OCI-LY1 (cell line): ENCODE data around the gene DNAJB8.

Experiments used
- H2AFZ ChIP-seq: fragments of 200-600 bp; sonication (generic), shearing (Covaris generic); 2 replicates; pipeline ENCODE4 v1.6.0; 2014; ENCODE audit warnings: antibody characterized with exemption, mild to moderate bottlenecking, low read length
- H3F3A ChIP-seq: fragments of 200-600 bp; sonication (generic), shearing (Covaris generic); 2 replicates; pipeline ENCODE4 v1.6.0; 2014; ENCODE audit warnings: mild to moderate bottlenecking, antibody characterized with exemption, low read length, moderate library complexity; ENCODE audit not compliant: insufficient read depth
- H3K27ac ChIP-seq: fragments of 200-600 bp; sonication (generic); 2 replicates; pipeline ENCODE4 v1.5.1; 2014; ENCODE audit warnings: low read length, mixed run types, mild to moderate bottlenecking, low read depth; ENCODE audit not compliant: poor library complexity, severe bottlenecking
- H3K27me3 ChIP-seq: fragments of 200-600 bp; sonication (generic); 2 replicates; pipeline ENCODE4 v1.6.0; 2014; ENCODE audit warnings: antibody characterized with exemption, mild to moderate bottlenecking, low read length, moderate library complexity; ENCODE audit not compliant: insufficient read depth
- H3K36me3 ChIP-seq: fragments of 200-600 bp; sonication (generic); 2 replicates; pipeline ENCODE4 v1.6.1; 2014; ENCODE audit warnings: mild to moderate bottlenecking, antibody characterized with exemption, low read length, moderate library complexity, mixed read lengths; ENCODE audit not compliant: insufficient read depth
- H3K4me1 ChIP-seq: fragments of 200-600 bp; sonication (generic); 2 replicates; pipeline ENCODE4 v1.5.1; 2014; ENCODE audit warnings: mild to moderate bottlenecking, low read length, moderate library complexity; ENCODE audit not compliant: insufficient read depth, severe bottlenecking
- H3K4me2 ChIP-seq: fragments of 200-600 bp; sonication (generic), shearing (Covaris generic); 2 replicates; pipeline ENCODE4 v1.6.1; 2014; ENCODE audit warnings: low read length
- H3K4me3 ChIP-seq: fragments of 200-600 bp; sonication (generic); 2 replicates; pipeline ENCODE4 v1.5.1; 2014; ENCODE audit warnings: low read length, low read depth, mild to moderate bottlenecking, mixed read lengths; ENCODE audit not compliant: poor library complexity, severe bottlenecking
- H3K79me2 ChIP-seq: fragments of 200-600 bp; shearing (Covaris generic); 2 replicates; pipeline ENCODE4 v1.6.1; 2016; ENCODE audit warnings: mixed run types, low read length, mixed read lengths; ENCODE audit not compliant: insufficient read depth
- H3K9ac ChIP-seq: fragments of 200-600 bp; sonication (generic), shearing (Covaris generic); 2 replicates; pipeline ENCODE4 v1.6.1; 2014; ENCODE audit warnings: mild to moderate bottlenecking, low read length, mixed read lengths
- H3K9me2 ChIP-seq: fragments of 200-600 bp; sonication (generic), shearing (Covaris generic); 2 replicates; pipeline ENCODE4 v1.6.1; 2014; ENCODE audit warnings: low read depth, mild to moderate bottlenecking, low read length, mixed read lengths
- H3K9me3 ChIP-seq: fragments of 200-600 bp; shearing (Covaris generic); 2 replicates; pipeline ENCODE4 v1.6.1; 2014; ENCODE audit warnings: low read length, mixed read lengths
- H4K20me1 ChIP-seq: fragments of 200-600 bp; sonication (generic), shearing (Covaris generic); 2 replicates; pipeline ENCODE4 v1.6.0; 2016; ENCODE audit warnings: mild to moderate bottlenecking, low read length; ENCODE audit not compliant: insufficient read depth
- EZH2 ChIP-seq: fragments of 200-600 bp; sonication (generic), shearing (Covaris generic); IDR thresholded peaks from 2 replicates; pipeline ENCODE4 v1.8.0; 2017; ENCODE audit warnings: borderline replicate concordance, mixed run types, mild to moderate bottlenecking, antibody characterized with exemption, low read length, moderate library complexity, mixed read lengths
- TF ChIP-seq, protein P1 (sequence below): fragments of 200-600 bp; sonication (generic), shearing (Covaris generic); IDR thresholded peaks from 2 replicates; pipeline ENCODE4 v1.5.1; 2017; ENCODE audit warnings: mild to moderate bottlenecking, antibody characterized with exemption, low read length, moderate library complexity, mixed read lengths

Gene DNAJB8

DNA sequence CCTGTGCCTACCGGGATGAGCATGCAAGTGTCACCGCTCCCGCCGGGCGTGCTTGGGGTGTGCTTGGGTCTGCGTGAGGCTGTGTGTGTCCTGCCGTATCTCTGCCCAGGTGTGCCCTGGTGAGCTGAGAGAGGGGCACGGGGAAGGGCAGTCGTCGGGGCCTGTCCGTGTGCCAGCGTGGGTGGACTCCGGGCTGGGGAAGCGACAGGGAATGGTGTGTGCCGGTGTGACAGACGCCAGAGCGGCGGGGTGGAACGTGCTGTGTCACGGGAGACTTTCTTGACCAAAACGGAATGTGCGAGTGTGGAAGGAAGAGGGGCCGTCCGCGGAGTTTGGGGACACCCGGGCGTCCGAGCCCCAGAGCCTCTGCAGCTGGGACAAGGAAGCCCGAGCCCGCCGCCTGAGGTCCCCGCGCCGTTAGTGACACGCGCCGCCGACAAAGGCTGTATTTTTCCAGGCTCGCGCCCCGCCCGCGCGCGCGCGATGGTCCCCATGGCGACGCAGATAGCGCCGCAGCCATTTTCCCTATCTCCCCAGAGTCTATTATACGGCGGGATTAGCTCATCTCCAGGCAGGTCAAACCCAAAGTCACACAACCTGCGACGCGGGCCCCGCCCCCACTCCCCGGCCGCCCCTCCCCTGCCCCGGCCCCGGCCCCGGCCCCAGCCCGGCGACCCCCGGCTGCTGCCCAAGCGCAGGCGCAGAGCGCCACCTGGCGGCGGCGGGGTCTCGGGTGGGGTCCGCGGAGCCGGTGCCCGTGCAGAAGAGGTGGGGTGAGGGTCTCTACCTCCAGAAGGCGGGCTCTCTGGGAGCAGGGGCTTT lies 30.8 kb upstream of the DNAJB8 start:
- no peaks in the 10 kb centered on the region for H3K9me2 ChIP-seq
- H3K4me3 ChIP-seq = peak overlapping the region; percentile 59
- peaks cover 3% of the 10 kb centered on the region for H3K4me1 ChIP-seq
- no peaks in the 10 kb centered on the region for H4K20me1 ChIP-seq
- no peak overlapping the region for H2AFZ ChIP-seq
- no peak overlapping the region for H3K27ac ChIP-seq
- peak overlapping the region; percentile 53 for H3K9ac ChIP-seq
- no peaks in the 10 kb centered on the region for H3K36me3 ChIP-seq
- no peaks in the 10 kb centered on the region for H3F3A ChIP-seq
- peak overlapping the region; percentile 66 for H3K4me2 ChIP-seq
- H3K79me2 ChIP-seq = no peaks in the 10 kb centered on the region
- TF ChIP-seq, protein P1, sequence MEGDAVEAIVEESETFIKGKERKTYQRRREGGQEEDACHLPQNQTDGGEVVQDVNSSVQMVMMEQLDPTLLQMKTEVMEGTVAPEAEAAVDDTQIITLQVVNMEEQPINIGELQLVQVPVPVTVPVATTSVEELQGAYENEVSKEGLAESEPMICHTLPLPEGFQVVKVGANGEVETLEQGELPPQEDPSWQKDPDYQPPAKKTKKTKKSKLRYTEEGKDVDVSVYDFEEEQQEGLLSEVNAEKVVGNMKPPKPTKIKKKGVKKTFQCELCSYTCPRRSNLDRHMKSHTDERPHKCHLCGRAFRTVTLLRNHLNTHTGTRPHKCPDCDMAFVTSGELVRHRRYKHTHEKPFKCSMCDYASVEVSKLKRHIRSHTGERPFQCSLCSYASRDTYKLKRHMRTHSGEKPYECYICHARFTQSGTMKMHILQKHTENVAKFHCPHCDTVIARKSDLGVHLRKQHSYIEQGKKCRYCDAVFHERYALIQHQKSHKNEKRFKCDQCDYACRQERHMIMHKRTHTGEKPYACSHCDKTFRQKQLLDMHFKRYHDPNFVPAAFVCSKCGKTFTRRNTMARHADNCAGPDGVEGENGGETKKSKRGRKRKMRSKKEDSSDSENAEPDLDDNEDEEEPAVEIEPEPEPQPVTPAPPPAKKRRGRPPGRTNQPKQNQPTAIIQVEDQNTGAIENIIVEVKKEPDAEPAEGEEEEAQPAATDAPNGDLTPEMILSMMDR = peak; percentile 74
- TF ChIP-seq EZH2 = no peak
- peaks cover 21% of the 10 kb centered on the region for H3K27me3 ChIP-seq
- no peaks in the 10 kb centered on the region for H3K9me3 ChIP-seq

GRCh38 chr3:128496602-128497304 lies 30.1 kb upstream of the DNAJB8 start:
- H3K4me2 ChIP-seq = peak overlapping the region; percentile 66
- peak overlapping the region; percentile 59 for H3K4me3 ChIP-seq
- TF ChIP-seq EZH2 = no peak
- H3K4me1 ChIP-seq = peaks cover 3% of the 10 kb centered on the region
- H3K36me3 ChIP-seq = no peaks in the 10 kb centered on the region
- H3F3A ChIP-seq = no peaks in the 10 kb centered on the region
- no peak overlapping the region for H2AFZ ChIP-seq
- H3K79me2 ChIP-seq = no peaks in the 10 kb centered on the region
- no peaks in the 10 kb centered on the region for H3K9me2 ChIP-seq
- H3K9ac ChIP-seq = no peak overlapping the region; the same call in 1 of the 2 replicates
- H4K20me1 ChIP-seq = no peaks in the 10 kb centered on the region
- peaks cover 28% of the 10 kb centered on the region for H3K27me3 ChIP-seq
- no peak overlapping the region for H3K27ac ChIP-seq
- no peaks in the 10 kb centered on the region for H3K9me3 ChIP-seq

DNA sequence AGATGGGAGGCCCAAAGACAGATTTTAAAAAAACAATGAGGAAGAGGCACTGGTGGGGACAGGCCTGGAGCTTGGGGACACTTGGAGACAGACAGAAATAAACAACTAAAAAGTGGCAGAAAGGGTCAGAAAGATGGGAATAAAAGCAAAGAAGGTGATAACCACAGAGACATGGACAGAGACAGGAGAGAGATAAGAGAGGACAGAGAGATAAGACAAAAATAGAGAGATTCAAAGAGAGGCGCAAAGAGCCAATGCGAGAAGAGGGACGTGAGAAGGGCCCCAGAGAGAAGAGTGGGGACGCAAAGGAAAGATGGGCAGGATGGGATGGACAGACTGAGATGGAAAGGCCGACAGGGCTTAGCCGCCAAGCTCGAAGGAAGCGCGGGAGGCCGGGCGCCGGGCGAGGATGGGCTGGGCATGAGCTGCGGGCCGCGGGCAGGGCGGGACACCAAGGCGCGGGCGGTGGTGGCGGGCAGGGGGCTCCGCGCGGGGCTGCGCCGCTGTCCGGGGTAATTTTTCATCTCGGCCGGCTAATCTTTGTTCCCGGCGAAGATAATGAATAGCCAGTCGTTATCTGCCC lies 29.4 kb upstream of the DNAJB8 start:
- Histone ChIP-seq H3K79me2 (no peaks in the 10 kb centered on the region), H3K27ac (no peak overlapping the region), H3K9me3 (no peaks in the 10 kb centered on the region), H3F3A (no peaks in the 10 kb centered on the region), H3K4me1 (peaks cover 3% of the 10 kb centered on the region), H4K20me1 (no peaks in the 10 kb centered on the region), H3K9ac (no peak overlapping the region), H3K4me3 (no peak overlapping the region), H3K36me3 (no peaks in the 10 kb centered on the region), H3K27me3 (peaks cover 32% of the 10 kb centered on the region), H3K4me2 (no peak overlapping the region), H2AFZ (no peak overlapping the region), H3K9me2 (no peaks in the 10 kb centered on the region)
- TF ChIP-seq EZH2 = no peak
- TF ChIP-seq, protein P1 = no peak
